Measurements from ENCODE around the gene MED12.

Gene MED12

GRCh38 chrX:71160475-71160874 is 42.1 kb downstream of the MED12 start (continued):
- TF ChIP-seq PRDM10 (tag by site-specific recombination; IDR thresholded peaks at IDR 0.05) (0 out of 2 replicates have a peak, but pooled peaks have one; percentile 18), ZNF214 (tag by site-specific recombination; IDR thresholded peaks at IDR 0.05; ENCODE audit: borderline replicate concordance) (no peak), GLIS2 (tag by site-specific recombination; IDR thresholded peaks at IDR 0.05) (no peak)

GRCh38 chrX:71162981-71163380 is 44.6 kb downstream of the MED12 start:
- TF ChIP-seq ZNF121 (tag by site-specific recombination; IDR thresholded peaks at IDR 0.05): no peak
- no peak for TF ChIP-seq ZIC2 (tag by site-specific recombination; IDR thresholded peaks at IDR 0.05)
- TF ChIP-seq ZNF48 (tag by site-specific recombination; IDR thresholded peaks at IDR 0.05): no peak
- no peak for TF ChIP-seq PBX3 (CRISPR knock-in tag; IDR thresholded peaks at IDR 0.05)
- no peak for TF ChIP-seq GFI1B (tag by site-specific recombination; IDR thresholded peaks at IDR 0.05)
- no peak for TF ChIP-seq SP3 (tag by site-specific recombination; IDR thresholded peaks at IDR 0.05)
- TF ChIP-seq ZNF140 (tag by site-specific recombination; IDR thresholded peaks at IDR 0.05): no peak
- TF ChIP-seq ZNF561 (tag by site-specific recombination; IDR thresholded peaks at IDR 0.05; ENCODE audit: borderline replicate concordance): no peak
- no peak for TF ChIP-seq ZNF391 (tag by site-specific recombination; IDR thresholded peaks at IDR 0.05; ENCODE audit: borderline replicate concordance, low read depth)
- TF ChIP-seq ZNF266 (tag by site-specific recombination; IDR thresholded peaks at IDR 0.05; ENCODE audit: low read depth): no peak
- Histone ChIP-seq H3K27ac (ENCODE audit: extremely low read depth, low read depth, low read length) (no peak overlapping the region), H3K4me3 (ENCODE audit: low read depth, low read length) (no peak overlapping the region), H3K9me3 (ENCODE audit: control insufficient read depth, insufficient read depth, low read depth, low read length) (no peaks in the 10 kb centered on the region), H3K36me3 (ENCODE audit: control insufficient read depth in 2 of 2, insufficient read depth in 1 of 2, low read length in 2 of 2) (no peaks in the 10 kb centered on the region), H3K4me1 (ENCODE audit: control insufficient read depth, insufficient read depth, low read length) (no peaks in the 10 kb centered on the region)
- ChIA-PET CTCF (interaction anchor here (0.6 to 1.0 kb wide), 2 partner anchors 16 to 697 kb away, joined by 3 to 4 read pairs; no protein-coding TSS in a partner anchor), POLR2A (no interaction called here)

GRCh38 chrX:71164071-71164470 is 45.7 kb downstream of the MED12 start:
- H3K27ac ChIP-seq (ENCODE audit: extremely low read depth, low read depth, low read length): no peak overlapping the region
- no peak overlapping the region for H3K4me3 ChIP-seq (ENCODE audit: low read depth, low read length)
- H3K36me3 ChIP-seq (ENCODE audit: control insufficient read depth in 2 of 2, insufficient read depth in 1 of 2, low read length in 2 of 2): no peaks in the 10 kb centered on the region
- H3K9me3 ChIP-seq (ENCODE audit: control insufficient read depth, insufficient read depth, low read depth, low read length): no peaks in the 10 kb centered on the region
- ChIA-PET POLR2A (no interaction called here), CTCF (interaction anchor here (0.6 to 1.0 kb wide), 2 partner anchors 10 to 92 kb away, joined by 3 to 5 read pairs; no protein-coding TSS in a partner anchor)
- no peaks in the 10 kb centered on the region for H3K4me1 ChIP-seq (ENCODE audit: control insufficient read depth, insufficient read depth, low read length)
- TF ChIP-seq ZNF302 (tag by site-specific recombination; IDR thresholded peaks at IDR 0.05; ENCODE audit: low read depth) (no peak), ZNF548 (tag by site-specific recombination; IDR thresholded peaks at IDR 0.05) (no peak), SCRT1 (tag by site-specific recombination; IDR thresholded peaks at IDR 0.05; ENCODE audit: borderline replicate concordance) (no peak), SETDB1 (IDR thresholded peaks at IDR 0.05; ENCODE audit: insufficient read length, low read length) (no peak), GLI2 (tag by site-specific recombination; IDR thresholded peaks at IDR 0.05; ENCODE audit: borderline replicate concordance, low read depth) (no peak), ZBTB26 (tag by site-specific recombination; optimal IDR thresholded peaks at IDR 0.05) (no peak), ZNF223 (tag by site-specific recombination; IDR thresholded peaks at IDR 0.05) (no peak), ZNF16 (tag by site-specific recombination; IDR thresholded peaks at IDR 0.05; ENCODE audit: low read depth) (no peak), ZNF37A (tag by site-specific recombination; IDR thresholded peaks at IDR 0.05) (no peak), ZNF280C (tag by site-specific recombination; IDR thresholded peaks at IDR 0.05) (no peak), ZNF623 (tag by site-specific recombination; IDR thresholded peaks at IDR 0.05) (no peak), ZNF621 (tag by site-specific recombination; IDR thresholded peaks at IDR 0.05) (no peak), ZNF704 (tag by site-specific recombination; IDR thresholded peaks at IDR 0.05) (no peak), ZNF391 (tag by site-specific recombination; IDR thresholded peaks at IDR 0.05; ENCODE audit: borderline replicate concordance, low read depth) (no peak)
